Measurements from ENCODE around the gene PHLDA2.

The PHLDA2 gene

DNA sequence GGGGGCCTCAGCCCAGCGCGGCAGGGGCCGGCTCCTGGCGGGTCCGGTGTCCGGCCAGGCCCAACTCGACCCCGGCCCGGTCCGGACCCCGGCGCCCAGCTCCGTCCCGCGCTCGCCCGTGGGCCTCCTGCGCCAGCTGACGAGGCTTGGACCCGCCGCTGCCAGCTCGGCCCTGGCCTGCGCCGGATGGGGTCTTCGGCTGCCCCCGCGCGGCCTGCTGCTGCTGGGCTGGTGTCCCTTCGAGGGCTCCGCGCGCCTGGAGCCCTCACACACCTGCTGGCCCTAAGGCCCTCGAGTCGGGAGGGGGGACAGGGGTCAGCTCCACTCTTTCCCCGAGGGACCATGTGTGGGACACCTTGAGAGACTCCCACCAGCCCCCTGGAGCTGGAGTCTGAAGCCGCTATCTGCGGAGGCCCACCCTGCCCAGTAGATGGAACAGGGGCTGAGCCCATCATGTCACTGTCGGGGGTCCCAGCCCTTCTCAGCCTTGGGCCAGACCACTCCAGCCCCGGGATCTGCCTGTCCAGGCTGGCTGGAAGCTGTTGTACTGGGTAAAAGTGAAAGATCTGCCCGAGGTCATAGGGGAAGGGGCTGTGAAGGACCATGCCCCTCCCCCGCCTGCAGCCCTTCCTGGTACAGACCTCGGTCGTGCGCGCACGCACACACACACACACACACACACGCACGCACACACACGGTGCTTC, 42.9 kb downstream of the PHLDA2 start:
- H3K27ac ChIP-seq (replicated peaks; ENCODE audit: low read length), result peak overlapping the region; percentile 66
- peak overlapping the region; percentile 89 for H3K23ac ChIP-seq (ENCODE audit: low read depth, low read length, poor library complexity)
- H2BK120ac ChIP-seq (ENCODE audit: low read depth, low read length), result peak overlapping the region; percentile 67
- peak overlapping the region; percentile 78 for H2AFZ ChIP-seq (ENCODE audit: low read length)
- H3K18ac ChIP-seq (ENCODE audit: low read length), result peak overlapping the region; percentile 99
- peak overlapping the region; percentile 35 to 52 for H3K4me3 ChIP-seq (ENCODE audit: low read length in 2 of 2)
- no CpG with 5 or more reads among the region's 49 CpGs for WGBS, 2 donors (ENCODE audit: extremely low coverage in 2 of 2, insufficient read length in 2 of 2, insufficient replicate concordance in 1 of 2)
- H3K79me1 ChIP-seq (ENCODE audit: low read depth, low read length), result peaks cover 7% of the 10 kb centered on the region
- peak overlapping the region; percentile 38 for H4K91ac ChIP-seq (ENCODE audit: low read depth, low read length, poor library complexity)
- H3K14ac ChIP-seq (ENCODE audit: low read length), result peak overlapping the region; percentile 15
- peaks cover 24 to 27% of the 10 kb centered on the region in 2 donors for H3K4me1 ChIP-seq (ENCODE audit: control insufficient read depth in 2 of 2, insufficient read depth in 1 of 2, low read depth in 1 of 2, low read length in 2 of 2)
- peak overlapping the region; percentile 98 for H2BK5ac ChIP-seq (ENCODE audit: low read length)
- peak overlapping the region; percentile 72 for H4K8ac ChIP-seq (ENCODE audit: low read depth, low read length)
- H3K9ac ChIP-seq (ENCODE audit: low read depth, low read length, poor library complexity), result peak overlapping the region; percentile 85
- H2BK12ac ChIP-seq (ENCODE audit: low read length), result peak overlapping the region; percentile 97
- peak overlapping the region; percentile 56 for H3K4me2 ChIP-seq (ENCODE audit: insufficient read depth, low read length, poor library complexity, severe bottlenecking)
- peak overlapping the region; percentile 79 for H3K4ac ChIP-seq (ENCODE audit: low read length)
- peak overlapping the region; percentile 97 for H2BK15ac ChIP-seq (ENCODE audit: low read length)
- H3K9me3 ChIP-seq (replicated peaks in 1 of 2; ENCODE audit: control insufficient read depth in 2 of 2, insufficient read depth in 1 of 2, low read depth in 1 of 2, low read length in 2 of 2), result no peaks in the 10 kb centered on the region
- peak; percentile 71 for DNase-seq (ENCODE audit: low spot score)
- H3K27me3 ChIP-seq (ENCODE audit: control insufficient read depth in 3 of 3, insufficient read depth in 3 of 3, low read depth in 1 of 3, low read length in 3 of 3), result peaks cover 0 to 34% (median 0%) of the 10 kb centered on the region in 3 experiments
- H3K36me3 ChIP-seq (replicated peaks in 1 of 2; ENCODE audit: control insufficient read depth in 2 of 2, insufficient read depth in 2 of 2, low read length in 2 of 2), result peaks cover 0 to 7% of the 10 kb centered on the region in 2 donors
- H2AK5ac ChIP-seq (ENCODE audit: low read depth, low read length), result peak overlapping the region; percentile 98

DNA sequence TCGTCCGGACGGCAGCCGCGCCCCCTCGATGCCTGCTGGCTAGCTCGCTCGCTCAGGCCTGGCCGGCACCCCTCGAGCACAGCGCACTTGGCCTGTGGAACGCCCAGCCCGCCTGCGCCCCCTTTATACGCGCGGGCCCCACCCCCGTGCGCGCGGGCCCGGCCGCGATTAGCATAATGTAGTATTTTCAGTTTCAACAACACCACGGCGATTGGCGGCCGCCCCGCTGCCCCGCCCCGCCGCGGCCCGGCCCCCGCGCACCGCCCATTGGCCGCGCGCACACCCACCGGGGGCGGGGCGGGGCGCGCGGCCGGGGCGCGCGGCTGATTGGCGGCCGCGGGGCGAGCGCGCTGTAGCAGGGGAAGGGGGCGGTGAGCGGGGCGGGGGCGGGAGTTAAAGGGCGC, 43.5 kb downstream of the PHLDA2 start, which contains the start of gene CDKN1C:
Gene CDKN1C, minus strand, starts transcription at position 98 of the 404 bp plus-strand sequence. CDS start 319 bp downstream, outside the sequence.
- no CpG with 5 or more reads among the region's 61 CpGs for WGBS, 2 donors (ENCODE audit: extremely low coverage in 2 of 2, insufficient read length in 2 of 2, insufficient replicate concordance in 1 of 2)
- DNase-seq (ENCODE audit: low spot score), result peak; percentile 91
- H4K8ac ChIP-seq (ENCODE audit: low read depth, low read length), result peak within 1 kb of the TSS; percentile 72

DNA sequence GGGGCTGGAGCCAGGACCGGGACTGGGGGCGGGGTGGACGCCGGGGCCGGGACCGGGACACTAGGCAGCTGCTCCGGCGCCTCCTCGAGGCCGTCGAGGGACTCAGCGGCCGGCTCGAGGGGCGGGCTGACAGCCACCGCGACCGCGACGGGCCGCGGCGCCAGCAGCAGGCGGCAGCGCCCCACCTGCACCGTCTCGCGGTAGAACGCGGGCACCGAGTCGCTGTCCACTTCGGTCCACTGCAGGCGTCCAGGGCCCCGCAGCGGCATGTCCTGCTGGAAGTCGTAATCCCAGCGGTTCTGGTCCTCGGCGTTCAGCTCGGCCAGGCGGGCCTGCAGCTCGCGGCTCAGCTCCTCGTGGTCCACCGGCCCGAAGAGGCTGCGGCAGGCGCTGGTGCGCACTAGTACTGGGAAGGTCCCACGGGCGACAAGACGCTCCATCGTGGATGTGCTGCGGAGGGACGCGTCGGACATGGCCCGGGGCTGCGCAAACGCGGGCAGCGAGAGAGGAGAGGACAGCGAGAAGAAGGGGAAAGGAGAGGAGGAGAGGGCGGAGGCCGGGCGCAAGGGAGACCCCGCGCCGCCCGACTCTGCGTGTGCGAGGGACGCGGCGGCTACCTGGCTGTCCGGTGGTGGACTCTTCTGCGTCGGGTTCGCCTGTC, 44.1 kb downstream of the PHLDA2 start:
- H3K4me1 ChIP-seq (ENCODE audit: control insufficient read depth in 2 of 2, insufficient read depth in 1 of 2, low read depth in 1 of 2, low read length in 2 of 2), result peaks cover 19 to 21% of the 10 kb centered on the region in 2 donors
- peak overlapping the region; percentile 98 for H3K9ac ChIP-seq (ENCODE audit: low read depth, low read length, poor library complexity)
- peaks cover 7% of the 10 kb centered on the region for H3K79me1 ChIP-seq (ENCODE audit: low read depth, low read length)
- peak overlapping the region; percentile 9 for H3K27ac ChIP-seq (replicated peaks; ENCODE audit: low read length)
- peak overlapping the region; percentile 100 for H2AK5ac ChIP-seq (ENCODE audit: low read depth, low read length)
- peak overlapping the region; percentile 100 for H3K23ac ChIP-seq (ENCODE audit: low read depth, low read length, poor library complexity)
- peak overlapping the region; percentile 35 for H2BK12ac ChIP-seq (ENCODE audit: low read length)
- peak overlapping the region; percentile 100 for H3K18ac ChIP-seq (ENCODE audit: low read length)
- no peak overlapping the region for H4K91ac ChIP-seq (ENCODE audit: low read depth, low read length, poor library complexity)
- no peak for DNase-seq (ENCODE audit: low spot score)
- H3K4me2 ChIP-seq (ENCODE audit: insufficient read depth, low read length, poor library complexity, severe bottlenecking), result peak overlapping the region; percentile 99
- peaks cover 0 to 46% (median 2%) of the 10 kb centered on the region in 3 experiments for H3K27me3 ChIP-seq (ENCODE audit: control insufficient read depth in 3 of 3, insufficient read depth in 3 of 3, low read depth in 1 of 3, low read length in 3 of 3)
- no peaks in the 10 kb centered on the region for H3K9me3 ChIP-seq (replicated peaks in 1 of 2; ENCODE audit: control insufficient read depth in 2 of 2, insufficient read depth in 1 of 2, low read depth in 1 of 2, low read length in 2 of 2)
- peak overlapping the region; percentile 68 for H2BK5ac ChIP-seq (ENCODE audit: low read length)
- H2AFZ ChIP-seq (ENCODE audit: low read length), result peak overlapping the region; percentile 76
- peak overlapping the region; percentile 75 to 85 for H3K4me3 ChIP-seq (ENCODE audit: low read length in 2 of 2)
- no CpG with 5 or more reads among the region's 80 CpGs for WGBS, 2 donors (ENCODE audit: extremely low coverage in 2 of 2, insufficient read length in 2 of 2, insufficient replicate concordance in 1 of 2)
- H2BK120ac ChIP-seq (ENCODE audit: low read depth, low read length), result no peak overlapping the region
- H3K14ac ChIP-seq (ENCODE audit: low read length), result peak overlapping the region; percentile 40
- H3K4ac ChIP-seq (ENCODE audit: low read length), result peak overlapping the region; percentile 46
- peaks cover 0 to 7% of the 10 kb centered on the region in 2 donors for H3K36me3 ChIP-seq (replicated peaks in 1 of 2; ENCODE audit: control insufficient read depth in 2 of 2, insufficient read depth in 2 of 2, low read length in 2 of 2)
- peak overlapping the region; percentile 93 for H2BK15ac ChIP-seq (ENCODE audit: low read length)
- no peak overlapping the region for H4K8ac ChIP-seq (ENCODE audit: low read depth, low read length)

More for the DNA sequence above, 43.5 kb downstream of the PHLDA2 start, which contains the start of gene CDKN1C:
- Histone ChIP-seq H3K27me3 (ENCODE audit: control insufficient read depth in 3 of 3, insufficient read depth in 3 of 3, low read depth in 1 of 3, low read length in 3 of 3) (peaks cover 0 to 40% (median 2%) of the 10 kb centered on the region in 3 experiments), H3K4me1 (ENCODE audit: control insufficient read depth in 2 of 2, insufficient read depth in 1 of 2, low read depth in 1 of 2, low read length in 2 of 2) (peaks cover 19 to 22% of the 10 kb centered on the region in 2 donors), H3K79me1 (ENCODE audit: low read depth, low read length) (peaks cover 7% of the 10 kb centered on the region), H2BK120ac (ENCODE audit: low read depth, low read length) (peak within 1 kb of the TSS; percentile 67), H2BK5ac (ENCODE audit: low read length) (peak within 1 kb of the TSS; percentile 98), H3K36me3 (replicated peaks in 1 of 2; ENCODE audit: control insufficient read depth in 2 of 2, insufficient read depth in 2 of 2, low read length in 2 of 2) (peaks cover 0 to 7% of the 10 kb centered on the region in 2 donors), H3K14ac (ENCODE audit: low read length) (peak within 1 kb of the TSS; percentile 40), H2BK12ac (ENCODE audit: low read length) (peak within 1 kb of the TSS; percentile 97), H2AK5ac (ENCODE audit: low read depth, low read length) (peak within 1 kb of the TSS; percentile 100), H3K4me3 (ENCODE audit: low read length in 2 of 2) (peak within 1 kb of the TSS; percentile 75 to 89), H3K9me3 (replicated peaks in 1 of 2; ENCODE audit: control insufficient read depth in 2 of 2, insufficient read depth in 1 of 2, low read depth in 1 of 2, low read length in 2 of 2) (no peaks in the 10 kb centered on the region), H2BK15ac (ENCODE audit: low read length) (peak within 1 kb of the TSS; percentile 97), H3K4me2 (ENCODE audit: insufficient read depth, low read length, poor library complexity, severe bottlenecking) (peak within 1 kb of the TSS; percentile 99), H3K23ac (ENCODE audit: low read depth, low read length, poor library complexity) (peak within 1 kb of the TSS; percentile 100), H3K9ac (ENCODE audit: low read depth, low read length, poor library complexity) (peak within 1 kb of the TSS; percentile 98), H4K91ac (ENCODE audit: low read depth, low read length, poor library complexity) (peak within 1 kb of the TSS; percentile 38), H3K4ac (ENCODE audit: low read length) (peak within 1 kb of the TSS; percentile 79), H3K27ac (replicated peaks; ENCODE audit: low read length) (peak within 1 kb of the TSS; percentile 66), H3K18ac (ENCODE audit: low read length) (peak within 1 kb of the TSS; percentile 100), H2AFZ (ENCODE audit: low read length) (peak within 1 kb of the TSS; percentile 83)
